ENCODE data around the gene NRIP1. TPM values are rescaled to one million over a fixed set of nuclear protein-coding genes. Genes with fewer than 3 reads are reported as not detected.

Gene NRIP1
- polyA plus RNA-seq, 3 donors = 4.3 to 28.2 (median 23.5) TPM

DNA sequence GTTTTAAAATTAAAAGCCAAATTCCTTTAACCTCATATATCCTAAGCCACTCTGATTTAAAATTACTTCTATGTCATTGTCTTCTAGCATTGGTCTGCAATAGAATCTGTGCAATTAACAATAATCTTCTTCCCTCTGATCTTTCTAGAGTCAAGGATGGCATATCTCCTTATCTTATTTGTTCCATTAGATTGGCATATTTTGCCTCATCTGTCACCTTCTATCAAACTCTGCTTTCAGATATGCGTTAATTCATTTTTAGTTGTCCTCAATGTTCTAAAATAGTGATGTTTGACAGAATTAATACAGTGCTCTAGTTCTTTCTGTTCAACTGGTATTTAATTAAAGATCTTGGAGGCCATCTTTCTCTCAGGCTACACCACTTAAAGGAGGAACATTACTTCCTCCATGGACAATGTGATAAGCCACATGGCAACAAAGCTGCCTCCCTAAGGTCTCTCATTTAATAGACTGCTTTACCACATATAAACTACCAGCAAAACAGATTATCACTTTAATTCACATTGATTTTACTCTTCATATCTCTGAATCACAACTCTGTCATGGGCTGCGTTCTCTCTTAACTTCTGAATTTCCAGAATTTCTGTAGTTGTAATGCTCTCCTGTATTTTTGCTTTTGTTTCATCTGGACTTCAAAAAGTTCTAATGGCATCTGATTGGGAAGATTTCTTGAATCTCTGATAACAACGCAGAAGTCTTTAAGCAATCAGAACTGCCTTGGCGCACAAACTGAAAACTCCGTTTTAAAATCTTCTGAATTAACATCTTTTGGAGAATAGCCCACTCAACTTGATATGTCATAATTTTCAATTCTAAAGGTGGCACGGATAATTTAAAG is 2.8 kb downstream of the NRIP1 start:
- H3K4me1 Mint-ChIP-seq = peaks cover 71% of the 10 kb centered on the region
- no peaks in the 10 kb centered on the region for H3K9me3 ChIP-seq (replicated peaks in 1 of 2; ENCODE audit: control insufficient read depth in 1 of 2, insufficient read depth in 1 of 2, low read length in 2 of 2)
- no peaks in the 10 kb centered on the region for H3K36me3 ChIP-seq (replicated peaks in 1 of 2; ENCODE audit: control insufficient read depth in 1 of 2, insufficient read depth in 2 of 2, low read length in 2 of 2)
- peak overlapping the region; percentile 91 to 98 for H3K4me3 Mint-ChIP-seq
- peaks cover 0 to 4% (median 0%) of the 10 kb centered on the region in 3 donors for H3K27me3 Mint-ChIP-seq (ENCODE audit: low read depth in 3 of 3)
- peaks cover 74% of the 10 kb centered on the region for H3K79me2 ChIP-seq (ENCODE audit: insufficient read depth, low read length)
- TF ChIP-seq, protein P1, sequence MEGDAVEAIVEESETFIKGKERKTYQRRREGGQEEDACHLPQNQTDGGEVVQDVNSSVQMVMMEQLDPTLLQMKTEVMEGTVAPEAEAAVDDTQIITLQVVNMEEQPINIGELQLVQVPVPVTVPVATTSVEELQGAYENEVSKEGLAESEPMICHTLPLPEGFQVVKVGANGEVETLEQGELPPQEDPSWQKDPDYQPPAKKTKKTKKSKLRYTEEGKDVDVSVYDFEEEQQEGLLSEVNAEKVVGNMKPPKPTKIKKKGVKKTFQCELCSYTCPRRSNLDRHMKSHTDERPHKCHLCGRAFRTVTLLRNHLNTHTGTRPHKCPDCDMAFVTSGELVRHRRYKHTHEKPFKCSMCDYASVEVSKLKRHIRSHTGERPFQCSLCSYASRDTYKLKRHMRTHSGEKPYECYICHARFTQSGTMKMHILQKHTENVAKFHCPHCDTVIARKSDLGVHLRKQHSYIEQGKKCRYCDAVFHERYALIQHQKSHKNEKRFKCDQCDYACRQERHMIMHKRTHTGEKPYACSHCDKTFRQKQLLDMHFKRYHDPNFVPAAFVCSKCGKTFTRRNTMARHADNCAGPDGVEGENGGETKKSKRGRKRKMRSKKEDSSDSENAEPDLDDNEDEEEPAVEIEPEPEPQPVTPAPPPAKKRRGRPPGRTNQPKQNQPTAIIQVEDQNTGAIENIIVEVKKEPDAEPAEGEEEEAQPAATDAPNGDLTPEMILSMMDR (IDR thresholded peaks at IDR 0.05) = no peak
- no peaks in the 10 kb centered on the region for H3K27me3 ChIP-seq (ENCODE audit: control insufficient read depth in 2 of 2, insufficient read depth in 2 of 2, low read length in 2 of 2)
- H3K4me1 ChIP-seq (ENCODE audit: control insufficient read depth in 1 of 2, insufficient read depth in 2 of 2, low read length in 2 of 2) = peaks cover 50 to 75% of the 10 kb centered on the region in 2 donors
- H3K4me2 ChIP-seq (replicated peaks; ENCODE audit: extremely low read depth, low read length, poor library complexity, severe bottlenecking) = peak overlapping the region; percentile 81
- H2AFZ ChIP-seq (ENCODE audit: insufficient read depth, low read depth, low read length, poor library complexity, severe bottlenecking) = no peak overlapping the region
- H3K27ac ChIP-seq (ENCODE audit: low read depth in 1 of 2, low read length in 2 of 2) = peak overlapping the region in 1 of 2 donors; percentile 10
- WGBS (ENCODE audit: insufficient coverage) = no CpG with 5 or more reads among the region's 6 CpGs
- intact Hi-C loops (cut with micrococcal nuclease) = loop anchor here (5.0 to 10.0 kb wide), 4 partner anchors 160 to 423 kb away; no protein-coding TSS in a partner anchor
- H3K4me3 ChIP-seq (replicated peaks in 1 of 3; ENCODE audit: low read depth in 2 of 3, low read length in 3 of 3) = peak overlapping the region in 2 of 3 experiments; percentile 91 to 97
- no peaks in the 10 kb centered on the region for H3K9me3 Mint-ChIP-seq
- peak overlapping the region in 5 of 7 donors; percentile 9 to 92 (median 64) for H3K27ac Mint-ChIP-seq
- DNase-seq = no peak
- peaks cover 73% of the 10 kb centered on the region for H4K20me1 ChIP-seq (ENCODE audit: insufficient read depth, low read length)
- peak overlapping the region; percentile 89 for H3K9ac ChIP-seq (ENCODE audit: insufficient read depth, low read length, poor library complexity, severe bottlenecking)
- peaks cover 0 to 6% of the 10 kb centered on the region in 2 donors for H3K36me3 Mint-ChIP-seq

GRCh38 chr21:15061279-15061678 is 3.5 kb downstream of the NRIP1 start:
- Mint-ChIP-seq H3K36me3 (peaks cover 0 to 6% of the 10 kb centered on the region in 2 donors), H3K9me3 (no peaks in the 10 kb centered on the region), H3K4me1 (peaks cover 78% of the 10 kb centered on the region), H3K27me3 (ENCODE audit: low read depth in 3 of 3) (peaks cover 0 to 4% (median 0%) of the 10 kb centered on the region in 3 donors), H3K4me3 (peak overlapping the region; percentile 91 to 98), H3K27ac (peak overlapping the region in 5 of 7 donors; percentile 9 to 75 (median 66))
- Histone ChIP-seq H3K4me2 (replicated peaks; ENCODE audit: extremely low read depth, low read length, poor library complexity, severe bottlenecking) (peak overlapping the region; percentile 81), H3K9ac (ENCODE audit: insufficient read depth, low read length, poor library complexity, severe bottlenecking) (no peak overlapping the region), H4K20me1 (ENCODE audit: insufficient read depth, low read length) (peaks cover 80% of the 10 kb centered on the region), H2AFZ (ENCODE audit: insufficient read depth, low read depth, low read length, poor library complexity, severe bottlenecking) (no peak overlapping the region), H3K4me1 (ENCODE audit: control insufficient read depth in 1 of 2, insufficient read depth in 2 of 2, low read length in 2 of 2) (peaks cover 55 to 76% of the 10 kb centered on the region in 2 donors), H3K9me3 (replicated peaks in 1 of 2; ENCODE audit: control insufficient read depth in 1 of 2, insufficient read depth in 1 of 2, low read length in 2 of 2) (no peaks in the 10 kb centered on the region), H3K79me2 (ENCODE audit: insufficient read depth, low read length) (peaks cover 81% of the 10 kb centered on the region), H3K4me3 (replicated peaks in 1 of 3; ENCODE audit: low read depth in 2 of 3, low read length in 3 of 3) (peak overlapping the region in 2 of 3 experiments; percentile 91 to 97), H3K36me3 (replicated peaks in 1 of 2; ENCODE audit: control insufficient read depth in 1 of 2, insufficient read depth in 2 of 2, low read length in 2 of 2) (no peaks in the 10 kb centered on the region), H3K27me3 (ENCODE audit: control insufficient read depth in 2 of 2, insufficient read depth in 2 of 2, low read length in 2 of 2) (no peaks in the 10 kb centered on the region), H3K27ac (ENCODE audit: low read depth in 1 of 2, low read length in 2 of 2) (peak overlapping the region in 1 of 2 donors; percentile 10)
- WGBS (ENCODE audit: insufficient coverage) = 0% methylated on average over 1 of the region's 4 CpGs
- intact Hi-C loops (cut with micrococcal nuclease) = loop anchor here (5.0 to 10.0 kb wide), 4 partner anchors 161 to 424 kb away; no protein-coding TSS in a partner anchor
- TF ChIP-seq, protein P1 (IDR thresholded peaks at IDR 0.05) = no peak
- peak in 2 of 3 donors; percentile 35 to 48 for DNase-seq

Data from CD14-positive monocyte (primary cell).